ENCODE measurements around the gene GJA3. TPM values are rescaled to one million over a fixed set of nuclear protein-coding genes. Genes with fewer than 3 reads are reported as not detected.
A peak's percentile ranks its signal among the peaks of the same experiment; 100 is the strongest.

Gene GJA3
- total RNA-seq, 1 experiment from 2014 or later, result 0.43 TPM

GRCh38 chr13:20161275-20161950, 561 bp upstream of the GJA3 start:
- ChIA-PET POLR2A (ENCODE audit: low non-redundant PET) (interaction anchor here (0.7 kb wide), 1 partner anchor 9 kb away, joined by 6 read pairs; no protein-coding TSS in a partner anchor), CTCF (interaction anchor here (1.2 kb wide), 1 partner anchor 234 kb away, joined by 6 read pairs; no protein-coding TSS in a partner anchor)
- Histone ChIP-seq H3K9me3 (ENCODE audit: low read depth, low read length, poor library complexity, severe bottlenecking) (no peaks in the 10 kb centered on the region), H3K4me3 (ENCODE audit: low read depth, low read length, poor library complexity, severe bottlenecking) (peak overlapping the region; percentile 54), H3K36me3 (ENCODE audit: insufficient read depth, low read length, poor library complexity, severe bottlenecking) (no peaks in the 10 kb centered on the region), H3K4me1 (ENCODE audit: insufficient read depth, low read length, poor library complexity, severe bottlenecking) (peaks cover 25% of the 10 kb centered on the region), H3K27ac (ENCODE audit: low read depth, low read length, poor library complexity, severe bottlenecking) (no peak overlapping the region), H3K27me3 (replicated peaks; ENCODE audit: insufficient read depth, low read depth, low read length, poor library complexity) (peaks cover 37% of the 10 kb centered on the region)
- BruUV-seq (replicated peaks), result no TSS peak
- intact Hi-C loops (cut with micrococcal nuclease; ENCODE audit: unreplicated experiment), result loop anchor here (5.0 to 10.0 kb wide), 5 partner anchors 34 to 237 kb away; no protein-coding TSS in a partner anchor
- TF ChIP-seq EZH2 (IDR thresholded peaks at IDR 0.05; ENCODE audit: borderline replicate concordance, low read depth, low read length, poor library complexity, severe bottlenecking) (no peak), CTCF (conservative IDR thresholded peaks at IDR 0.05; ENCODE audit: low read depth, low read length) (no peak)
- peak; percentile 50 for DNase-seq (ENCODE audit: low spot score)

DNA sequence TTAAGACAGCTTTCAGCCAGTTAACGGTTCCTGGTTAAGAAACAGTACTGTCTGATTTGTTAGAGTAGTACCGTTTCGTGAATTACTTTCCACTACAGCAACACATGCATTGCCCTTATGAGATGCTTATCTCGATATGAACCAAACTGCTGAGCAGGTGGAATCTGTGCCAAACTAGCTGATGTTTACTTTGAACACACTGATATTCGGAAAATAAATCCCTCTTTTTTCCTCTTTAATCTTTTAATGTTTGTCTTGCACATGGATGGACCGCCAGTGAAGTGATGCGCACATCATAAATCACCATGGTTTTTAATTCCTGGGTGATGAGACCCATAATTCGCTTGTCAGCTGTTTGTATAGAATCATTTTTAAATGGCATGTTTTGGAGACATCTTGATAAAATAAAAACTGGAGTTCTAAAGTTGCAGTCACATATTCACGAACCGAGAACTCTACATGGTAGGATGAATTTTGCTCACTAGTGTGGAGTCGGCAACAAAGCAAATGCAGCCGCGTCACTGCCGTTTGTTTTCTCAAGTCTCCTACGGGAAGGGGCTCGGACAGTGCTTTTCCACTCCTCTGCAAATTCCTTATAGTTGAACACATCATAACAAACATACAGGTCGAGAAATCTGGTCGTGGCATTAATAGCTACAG, 1.1 kb downstream of the GJA3 start:
- intact Hi-C loops (cut with micrococcal nuclease; ENCODE audit: unreplicated experiment), result loop anchor here (5.0 to 10.0 kb wide), 5 partner anchors 32 to 235 kb away; no protein-coding TSS in a partner anchor
- no peak overlapping the region for H3K27ac ChIP-seq (ENCODE audit: low read depth, low read length, poor library complexity, severe bottlenecking)
- peaks cover 29% of the 10 kb centered on the region for H3K4me1 ChIP-seq (ENCODE audit: insufficient read depth, low read length, poor library complexity, severe bottlenecking)
- TF ChIP-seq EZH2 (IDR thresholded peaks at IDR 0.05; ENCODE audit: borderline replicate concordance, low read depth, low read length, poor library complexity, severe bottlenecking) (no peak), CTCF (conservative IDR thresholded peaks at IDR 0.05; ENCODE audit: low read depth, low read length) (no peak)
- H3K9me3 ChIP-seq (ENCODE audit: low read depth, low read length, poor library complexity, severe bottlenecking), result no peaks in the 10 kb centered on the region
- H3K36me3 ChIP-seq (ENCODE audit: insufficient read depth, low read length, poor library complexity, severe bottlenecking), result no peaks in the 10 kb centered on the region
- POLR2A ChIA-PET (ENCODE audit: low non-redundant PET), result no interaction called here
- no TSS peak for BruUV-seq (replicated peaks)
- CTCF ChIA-PET, result no interaction called here
- peak overlapping the region; percentile 54 for H3K4me3 ChIP-seq (ENCODE audit: low read depth, low read length, poor library complexity, severe bottlenecking)
- peaks cover 37% of the 10 kb centered on the region for H3K27me3 ChIP-seq (replicated peaks; ENCODE audit: insufficient read depth, low read depth, low read length, poor library complexity)
- DNase-seq (ENCODE audit: low spot score), result peak; percentile 45

DNA sequence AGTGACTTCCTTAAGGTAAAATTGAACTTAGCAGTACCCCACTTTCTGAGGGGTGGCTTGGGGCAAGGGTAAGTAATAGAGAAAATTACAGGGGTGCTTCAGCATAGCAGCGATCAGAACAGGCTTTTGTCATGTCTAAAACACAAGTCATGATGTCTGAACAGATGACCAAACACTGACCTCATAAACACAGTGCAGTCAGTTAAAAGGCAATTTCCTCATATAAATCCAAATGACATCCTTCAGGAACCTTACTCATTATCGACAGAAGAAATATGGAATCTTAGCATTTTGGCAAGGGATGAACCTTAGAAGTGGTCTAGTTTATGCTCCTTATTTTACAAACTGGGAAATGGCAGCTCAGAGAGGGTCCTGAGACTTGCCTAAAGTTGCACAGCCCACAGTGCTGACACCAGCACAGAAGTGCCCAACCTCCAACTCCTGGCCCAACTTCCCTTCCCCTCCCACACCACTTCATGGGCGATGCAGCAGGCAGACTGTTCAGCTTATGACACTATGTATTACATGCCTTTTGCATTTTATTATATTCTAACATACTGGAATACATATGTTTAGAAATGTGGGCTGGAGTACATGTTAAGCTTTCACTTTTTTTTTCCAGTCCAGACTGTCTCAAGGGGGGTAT, 3.6 kb downstream of the GJA3 start:
- peaks cover 37% of the 10 kb centered on the region for H3K27me3 ChIP-seq (replicated peaks; ENCODE audit: insufficient read depth, low read depth, low read length, poor library complexity)
- H3K4me1 ChIP-seq (ENCODE audit: insufficient read depth, low read length, poor library complexity, severe bottlenecking), result peaks cover 29% of the 10 kb centered on the region
- no peak overlapping the region for H3K27ac ChIP-seq (ENCODE audit: low read depth, low read length, poor library complexity, severe bottlenecking)
- no peak overlapping the region for H3K4me3 ChIP-seq (ENCODE audit: low read depth, low read length, poor library complexity, severe bottlenecking)
- no peak for TF ChIP-seq CTCF (conservative IDR thresholded peaks at IDR 0.05; ENCODE audit: low read depth, low read length)
- no peak for TF ChIP-seq EZH2 (IDR thresholded peaks at IDR 0.05; ENCODE audit: borderline replicate concordance, low read depth, low read length, poor library complexity, severe bottlenecking)
- intact Hi-C loops (cut with micrococcal nuclease; ENCODE audit: unreplicated experiment), result no loop called here
- ChIA-PET CTCF (interaction anchor here (0.6 kb wide), 2 partner anchors 58 to 67 kb away, joined by 3 read pairs; no protein-coding TSS in a partner anchor), POLR2A (ENCODE audit: low non-redundant PET) (interaction anchor here (0.5 kb wide), 1 partner anchor 1093 kb away, joined by 5 read pairs; no protein-coding TSS in a partner anchor)
- no peaks in the 10 kb centered on the region for H3K9me3 ChIP-seq (ENCODE audit: low read depth, low read length, poor library complexity, severe bottlenecking)
- H3K36me3 ChIP-seq (ENCODE audit: insufficient read depth, low read length, poor library complexity, severe bottlenecking), result no peaks in the 10 kb centered on the region
- BruUV-seq (replicated peaks), result no TSS peak
- peak; percentile 40 for DNase-seq (ENCODE audit: low spot score)

All from A673 (cell line).